GM12878 (cell line): ENCODE results near the gene TMBIM1. TPM values are rescaled to one million over a fixed set of nuclear protein-coding genes. Genes with fewer than 3 reads are reported as not detected.

ENCODE experiments used
- BMI1 ChIP-seq: fragments of 450-650 bp; IDR thresholded peaks from 2 replicates; pipeline ENCODE4 v1.6.1; 2016; ENCODE audit warnings: mild to moderate bottlenecking, moderate library complexity, borderline replicate concordance
- EP300 ChIP-seq, 2 experiments: fragments of 150-350 bp in 1 of 2; IDR thresholded peaks; 2 replicates each; pipeline ENCODE4 v1.6.1; 2011 to 2012; ENCODE audit warnings: low read depth in 2 of 2, low read length in 2 of 2, borderline replicate concordance in 1 of 2, improper control_type of control experiment in 1 of 2, inconsistent platforms in 1 of 2; ENCODE audit not compliant: control insufficient read depth in 1 of 2
- GATAD2B ChIP-seq: fragments of 450-650 bp; conservative IDR thresholded peaks from 2 replicates; pipeline ENCODE4 v1.6.1; 2017; ENCODE audit warnings: low read depth, mild to moderate bottlenecking, moderate library complexity
- MLLT1 ChIP-seq: fragments of 450-650 bp; IDR thresholded peaks from 2 replicates; pipeline ENCODE4 v1.6.1; 2016; ENCODE audit warnings: mild to moderate bottlenecking
- NFYB ChIP-seq: IDR thresholded peaks from 2 replicates; pipeline ENCODE4 v1.6.1; 2011; ENCODE audit warnings: low read depth, mild to moderate bottlenecking, low read length, improper control_type of control experiment, moderate library complexity; ENCODE audit not compliant: insufficient read depth
- NR2F1 ChIP-seq: fragments of 450-650 bp; conservative IDR thresholded peaks from 2 replicates; pipeline ENCODE4 v1.6.1; 2017; ENCODE audit warnings: mild to moderate bottlenecking
- PBX3 ChIP-seq: IDR thresholded peaks from 2 replicates; pipeline ENCODE4 v1.6.1; 2011; ENCODE audit warnings: mild to moderate bottlenecking, low read depth, low read length, moderate library complexity; ENCODE audit not compliant: insufficient replicate concordance
- RAD21 ChIP-seq: IDR thresholded peaks from 2 replicates; pipeline ENCODE4 v1.6.1; 2011; ENCODE audit warnings: mild to moderate bottlenecking, low read depth, low read length, moderate library complexity; ENCODE audit not compliant: insufficient read depth
- TAF1 ChIP-seq: IDR thresholded peaks from 2 replicates; pipeline ENCODE4 v1.6.1; 2011; ENCODE audit warnings: mild to moderate bottlenecking, low read depth, low read length, borderline replicate concordance
- polyA plus RNA-seq, 11 experiments: library from polyadenylated mRNA; depleted of rRNA in 4 of 11; unstranded in 6 of 11; stranded (reverse) in 5 of 11; fragments of >200 nt; fragmentation: Nextera tagmentation in 4 of 11; fragmentation: Illumina TruSeq in 1 of 11; extraction: Ambion mirVana in 4 of 11; extraction: Trizol in 1 of 11; gene quantifications; 1 replicate in 1 of 11; 2 replicates in 10 of 11; pipeline versions ENCODE4 v1.2.1 to v1.2.3, GENCODE V29; 2011 to 2016; ENCODE audit warnings: inconsistent platforms in 2 of 11, missing spikeins in 2 of 11, low read depth in 1 of 11
- total RNA-seq, 4 experiments: library from RNA; depleted of rRNA in 3 of 4; stranded (reverse); fragments of >200 nt in 3 of 4; fragmentation: Illumina TruSeq in 1 of 4; extraction: Trizol in 1 of 4; gene quantifications; 2 replicates each; pipeline versions ENCODE4 v1.2.1 to v1.2.3, GENCODE V29; 2013 to 2021

The TMBIM1 gene
- total and polyA plus RNA-seq, 10 of the 15 experiments (the other 5 are each of a cell fraction or from before 2014, with no cell fraction given): 6.1 to 38.3 (median 26.2) TPM

- no peak for TF ChIP-seq RAD21
- no peak for TF ChIP-seq BMI1
- peak; percentile 54 for TF ChIP-seq NR2F1
- TF ChIP-seq NFYB: no peak
- 0 out of 2 replicates have a peak, but pooled peaks have one; percentile 34 for TF ChIP-seq TAF1
- peak; percentile 60; the same call in 1 of the 2 replicates for TF ChIP-seq MLLT1
- peak; percentile 73 for TF ChIP-seq PBX3
- 0 out of 2 replicates have a peak, but pooled peaks have one; percentile 3 for TF ChIP-seq GATAD2B
- TF ChIP-seq EP300 (IDR thresholded peaks at IDR 0.05; ENCODE audit: borderline replicate concordance in 1 of 2, control insufficient read depth in 1 of 2, low read depth in 2 of 2, low read length in 2 of 2): 0 out of 4 replicates have a peak, but pooled peaks of 1 of the 2 experiments have one; percentile 39
Measured at GRCh38 chr2:218329027-218329825, 36.9 kb upstream of the TMBIM1 start (continued).
